HG02938 (cell line): ENCODE measurements around the gene SDCBP2.
A peak's percentile ranks its signal among the peaks of the same experiment; 100 is the strongest.

Experiments
- ATAC-seq: cut with Tn5 transposase; IDR thresholded peaks from one replicate; pipeline ENCODE4 v1.9.1; 2021; ENCODE audit warnings: mild to moderate bottlenecking, moderate library complexity; ENCODE audit not compliant: unreplicated experiment

Gene SDCBP2

GRCh38 chr20:1278993-1279392, 49.9 kb downstream of the SDCBP2 start:
- no peak for ATAC-seq

- no peak for ATAC-seq
Measured at GRCh38 chr20:1277529-1278322, 51.2 kb downstream of the SDCBP2 start.

- no peak for ATAC-seq
Measured at GRCh38 chr20:1275919-1276318, 53.0 kb downstream of the SDCBP2 start.

- ATAC-seq: no peak
Measured at GRCh38 chr20:1274485-1275311, 54.2 kb downstream of the SDCBP2 start.

GRCh38 chr20:1273366-1273765, 55.6 kb downstream of the SDCBP2 start:
- no peak for ATAC-seq

GRCh38 chr20:1272368-1273100, 56.4 kb downstream of the SDCBP2 start:
- ATAC-seq: no peak

GRCh38 chr20:1269850-1270249, 59.1 kb downstream of the SDCBP2 start:
- ATAC-seq: no peak

- ATAC-seq: no peak
Measured at GRCh38 chr20:1269235-1269634, 59.7 kb downstream of the SDCBP2 start.

GRCh38 chr20:1267809-1268374, 61.0 kb downstream of the SDCBP2 start:
- no peak for ATAC-seq

GRCh38 chr20:1267161-1267560, 61.8 kb downstream of the SDCBP2 start:
- ATAC-seq: no peak

GRCh38 chr20:1266167-1266973, 62.6 kb downstream of the SDCBP2 start, which contains the start of gene SNPH:
Gene SNPH, plus strand, starts transcription at chr20:1266294. Its CDS starts 29,946 bp downstream, at chr20:1296240.
- peak; percentile 82 for ATAC-seq

- ATAC-seq: no peak
Measured at GRCh38 chr20:1265916-1266166, 63.1 kb downstream of the SDCBP2 start.

- no peak for ATAC-seq
Measured at GRCh38 chr20:1265226-1265915, 63.6 kb downstream of the SDCBP2 start.

GRCh38 chr20:1264727-1265126, 64.2 kb downstream of the SDCBP2 start:
- no peak for ATAC-seq

- ATAC-seq: no peak
Measured at GRCh38 chr20:1263853-1264252, 65.1 kb downstream of the SDCBP2 start.
